ENCODE data around the gene FAM168A.
"Not testable (repeated sequence)": the region's sequence is repeated elsewhere in the genome, so short reads cannot be mapped to it uniquely, and the experiment has no call there.

Gene FAM168A

DNA sequence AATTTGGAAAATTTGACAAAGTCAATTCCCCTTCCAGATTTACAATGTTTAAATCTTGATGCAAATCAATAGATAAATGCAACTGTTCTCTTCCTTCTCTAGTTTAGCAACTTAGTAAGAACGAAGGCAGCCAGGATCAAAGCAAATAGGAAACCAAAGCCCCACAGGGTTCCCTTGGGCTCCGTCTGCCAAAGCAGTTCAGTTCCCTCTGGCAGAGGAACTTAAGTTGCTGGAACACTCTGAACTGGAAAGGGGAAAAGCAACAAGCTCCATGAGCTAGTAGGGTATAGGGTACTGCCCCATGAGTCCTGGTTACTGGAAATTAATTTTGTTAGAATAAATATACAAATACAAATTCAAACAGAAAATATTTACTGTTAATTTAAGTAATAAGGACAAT lies 130.4 kb downstream of the FAM168A start:
- no peak for DNase-seq (ENCODE audit: low spot score)

GRCh38 chr11:73466643-73467042 lies 131.3 kb downstream of the FAM168A start:
- no peak for DNase-seq (ENCODE audit: low spot score)

DNA sequence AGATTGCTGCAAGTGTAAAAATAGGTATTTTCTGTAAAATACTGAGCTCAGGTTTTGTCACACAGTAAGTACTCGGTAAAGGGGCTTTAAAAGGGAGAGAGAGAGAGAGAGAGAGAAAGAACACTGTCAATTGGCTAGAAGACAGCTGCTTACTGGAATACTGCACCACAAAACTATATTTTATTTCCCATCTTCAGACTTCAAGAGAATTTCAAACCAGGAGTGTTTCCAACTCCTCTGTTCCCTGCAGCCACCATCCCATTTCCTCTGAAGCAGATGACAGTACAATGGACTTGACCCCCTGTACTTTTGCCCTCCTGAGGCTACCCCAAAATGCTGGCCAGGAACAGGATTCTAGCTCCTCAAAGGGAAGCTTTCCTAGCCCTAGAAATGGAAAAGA lies 132.0 kb downstream of the FAM168A start:
- DNase-seq (ENCODE audit: low spot score): no peak

GRCh38 chr11:73465023-73465675 lies 132.8 kb downstream of the FAM168A start:
- DNase-seq (ENCODE audit: low spot score): peak; percentile 31

DNA sequence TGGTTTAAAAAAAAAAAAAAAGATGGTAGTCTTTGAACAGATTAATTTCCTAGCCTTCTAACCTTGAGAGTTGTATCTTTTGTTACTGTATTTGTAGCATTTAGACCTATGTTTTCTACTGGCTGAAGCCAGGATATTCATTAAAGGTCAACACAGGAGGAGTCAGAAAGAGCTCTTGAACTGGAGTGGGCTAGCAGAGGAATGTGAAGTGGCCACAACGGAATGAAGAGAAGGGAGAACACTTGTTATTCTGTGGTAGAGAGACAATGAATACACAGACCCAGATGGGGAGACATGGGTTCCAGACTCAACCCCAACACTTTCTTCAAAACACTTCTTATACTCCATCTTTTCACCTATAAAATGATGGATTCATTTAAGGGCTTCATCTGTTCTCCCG lies 133.6 kb downstream of the FAM168A start:
- DNase-seq (ENCODE audit: low spot score): no peak

- peak; percentile 79 for DNase-seq (ENCODE audit: low spot score)
These were observed 134.6 kb downstream of the FAM168A start for GRCh38 chr11:73463359-73463758.

DNA sequence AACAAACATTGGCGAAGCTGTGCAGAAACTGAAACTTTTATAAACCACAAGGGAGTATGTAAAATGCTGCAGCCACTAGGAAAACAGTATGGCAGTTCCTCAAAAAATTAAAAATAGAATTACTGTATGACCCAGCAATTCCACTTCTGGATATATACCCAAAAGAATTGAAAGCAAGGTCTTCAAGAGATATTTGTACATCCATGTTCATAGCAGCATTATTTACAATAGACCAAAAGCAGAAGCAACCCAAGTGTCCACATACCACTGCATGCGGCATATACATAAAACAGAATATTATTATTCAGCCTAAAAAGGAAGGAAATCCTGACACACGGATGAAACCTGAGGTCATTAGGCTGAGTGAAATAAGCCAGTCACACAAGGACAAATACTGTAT lies 135.9 kb downstream of the FAM168A start:
- DNase-seq (ENCODE audit: low spot score): no peak

GRCh38 chr11:73461335-73461840 lies 136.5 kb downstream of the FAM168A start:
- DNase-seq (ENCODE audit: low spot score): no peak

GRCh38 chr11:73458201-73458600 lies 139.7 kb downstream of the FAM168A start:
- DNase-seq (ENCODE audit: low spot score): no peak

DNA sequence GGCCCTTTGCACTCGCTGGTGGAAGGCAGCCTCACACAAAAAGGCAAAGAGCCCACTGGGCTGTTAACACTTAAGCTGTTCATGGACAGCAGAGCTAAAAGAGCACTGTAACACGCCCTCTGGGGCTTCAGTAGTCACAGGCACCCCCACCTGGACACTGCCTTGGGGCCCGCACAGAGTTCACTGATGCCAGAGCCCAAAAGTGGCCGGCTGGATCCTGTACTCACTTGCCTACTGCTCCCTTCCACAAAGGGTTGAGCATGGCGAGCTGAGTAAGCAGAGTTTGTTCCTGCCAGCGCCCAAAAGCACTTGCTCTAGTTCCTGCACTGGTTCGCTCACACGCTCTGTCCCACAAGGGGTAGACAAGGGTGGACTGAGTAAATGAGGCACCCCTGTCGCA lies 142.9 kb downstream of the FAM168A start:
- DNase-seq (ENCODE audit: low spot score): no peak

DNA sequence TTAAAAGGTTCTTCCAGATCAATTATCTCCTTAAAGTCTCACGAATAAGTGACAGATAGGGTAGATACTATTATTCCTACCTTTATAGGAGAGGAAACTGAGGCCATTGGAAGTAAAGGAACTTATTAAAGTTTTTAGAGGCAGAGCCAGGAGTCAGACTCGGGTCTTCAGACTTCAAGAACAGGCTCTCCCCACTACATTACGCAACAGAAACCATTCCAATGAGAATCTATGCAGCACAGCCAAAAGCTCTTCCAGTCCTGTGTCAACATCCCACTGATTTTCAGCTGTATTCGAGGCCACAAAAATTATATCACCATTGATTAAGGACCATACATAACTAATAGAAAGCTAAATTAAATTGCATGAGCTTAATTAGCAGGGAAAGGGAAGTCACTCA lies 144.3 kb downstream of the FAM168A start:
- DNase-seq (ENCODE audit: low spot score): no peak

DNA sequence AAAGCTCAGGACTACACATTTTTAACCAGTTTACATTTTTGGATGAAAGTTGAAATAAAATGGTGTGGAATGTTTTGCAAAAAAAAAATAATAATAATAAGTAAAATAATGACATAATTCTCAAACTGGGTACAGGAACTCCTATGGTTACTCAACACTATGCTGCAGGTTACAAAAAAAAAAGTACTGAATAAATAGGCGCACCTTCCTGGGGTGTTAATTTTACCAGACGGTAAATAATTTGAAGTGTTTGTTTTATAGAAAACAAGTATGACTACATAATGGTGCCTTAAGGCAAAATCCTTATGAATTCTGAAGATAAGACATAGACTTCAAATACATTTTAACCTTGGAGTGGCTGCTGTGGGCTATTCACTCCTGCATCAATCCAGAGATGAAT lies 145.2 kb downstream of the FAM168A start:
- DNase-seq (ENCODE audit: low spot score): no peak

DNA sequence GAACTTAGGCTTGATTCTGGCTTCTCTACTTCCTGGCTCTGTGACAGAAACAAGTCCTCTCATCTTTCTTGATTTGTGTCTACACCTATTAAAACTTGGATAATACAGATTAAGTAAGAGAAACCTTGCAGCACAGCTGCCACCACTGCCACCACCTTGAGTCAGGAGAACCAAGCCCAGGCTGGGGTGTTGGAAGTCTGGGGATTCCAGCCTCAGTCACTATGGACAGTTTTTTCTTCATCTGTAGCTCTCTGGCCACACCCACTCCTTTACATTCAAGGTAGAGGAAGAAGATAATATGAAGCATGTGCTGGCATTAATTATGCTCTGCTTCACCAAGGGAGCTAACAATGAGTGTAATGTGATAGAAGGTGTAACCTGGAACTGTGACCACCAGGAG lies 146.0 kb downstream of the FAM168A start:
- no peak for DNase-seq (ENCODE audit: low spot score)

DNA sequence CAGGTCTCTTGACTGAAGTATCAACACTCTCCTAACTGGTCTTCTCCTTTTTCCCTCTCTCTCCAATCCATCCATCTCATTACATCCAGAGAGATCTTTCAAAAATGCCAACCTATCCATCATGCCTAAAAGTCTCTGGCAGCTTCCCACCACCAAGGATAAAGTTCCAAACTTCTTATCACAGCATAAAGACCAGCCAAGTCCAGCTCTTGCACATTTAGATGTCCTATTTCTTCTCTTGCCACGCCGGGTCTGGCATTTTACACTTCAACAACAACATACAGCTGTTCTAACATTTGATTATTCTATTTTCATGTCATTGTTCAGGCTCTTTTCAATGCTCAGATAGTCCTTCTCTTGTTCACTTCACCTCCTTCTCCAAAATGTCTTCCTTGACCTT lies 151.1 kb downstream of the FAM168A start:
- no peak for DNase-seq (ENCODE audit: low spot score)

- DNase-seq (ENCODE audit: low spot score): no peak
These were observed 151.9 kb downstream of the FAM168A start for GRCh38 chr11:73445980-73446379.

DNA sequence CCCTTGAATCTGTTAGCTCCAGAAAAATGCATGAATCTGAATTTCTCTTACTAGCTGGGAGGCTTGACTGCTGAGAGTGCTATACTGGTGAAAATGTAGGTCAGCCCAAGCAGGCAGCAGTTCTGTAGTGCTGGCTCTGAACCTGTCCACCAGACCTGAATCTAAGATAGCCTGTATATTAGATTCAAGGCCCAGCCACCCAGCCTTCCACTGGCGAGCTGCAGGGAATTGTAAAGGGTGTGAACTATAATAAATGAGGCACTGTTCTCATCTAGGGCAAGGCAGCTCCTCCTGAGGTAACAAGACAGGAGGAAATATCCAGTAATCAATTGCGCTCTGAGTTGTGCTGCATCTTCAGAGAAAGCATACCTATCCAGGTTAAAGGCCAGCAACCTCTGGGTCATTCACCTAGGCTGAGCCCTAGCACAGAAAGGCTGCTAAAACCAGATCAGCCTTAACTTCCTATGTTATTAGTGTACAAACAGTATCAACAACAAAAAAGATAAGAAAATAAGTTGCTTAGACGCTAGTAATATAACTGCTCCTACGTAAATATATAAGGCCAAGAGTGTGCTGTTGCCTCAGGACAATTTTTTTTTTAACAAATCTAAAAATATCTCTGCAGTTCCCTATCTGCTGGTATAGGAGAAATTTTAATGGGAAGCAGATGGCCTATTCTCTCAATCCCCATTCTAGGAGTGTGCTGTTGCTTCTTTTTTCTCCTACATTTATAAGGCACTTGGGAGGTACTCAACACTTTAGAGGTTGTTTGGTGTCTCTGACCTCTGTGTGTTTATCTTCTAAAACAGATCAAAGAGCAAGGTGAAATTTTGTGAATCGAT lies 158.7 kb downstream of the FAM168A start:
- peak; percentile 28 for DNase-seq (ENCODE audit: low spot score)

DNA sequence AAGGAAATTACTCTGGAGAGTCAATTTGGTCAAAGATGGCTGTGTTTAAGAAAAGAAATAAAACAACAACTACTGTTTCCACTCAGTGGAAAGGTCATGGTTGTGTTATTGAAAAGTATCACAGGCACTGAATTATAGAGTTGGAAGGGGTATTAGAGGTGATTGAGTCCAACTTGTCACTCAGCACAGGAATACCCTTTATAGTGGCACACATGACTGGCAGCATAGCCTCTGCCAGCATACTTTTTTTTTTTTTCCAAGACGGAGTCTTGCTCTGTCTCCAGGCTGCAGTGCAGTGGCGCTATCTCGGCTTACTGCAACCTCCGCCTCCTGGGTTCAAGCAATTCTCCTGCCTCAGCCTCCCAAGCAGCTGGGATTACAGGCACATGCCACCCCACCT lies 161.1 kb downstream of the FAM168A start:
- DNase-seq (ENCODE audit: low spot score): not testable (repeated sequence)

- DNase-seq (ENCODE audit: low spot score): no peak
These were observed 166.5 kb downstream of the FAM168A start for GRCh38 chr11:73431396-73431795.

DNA sequence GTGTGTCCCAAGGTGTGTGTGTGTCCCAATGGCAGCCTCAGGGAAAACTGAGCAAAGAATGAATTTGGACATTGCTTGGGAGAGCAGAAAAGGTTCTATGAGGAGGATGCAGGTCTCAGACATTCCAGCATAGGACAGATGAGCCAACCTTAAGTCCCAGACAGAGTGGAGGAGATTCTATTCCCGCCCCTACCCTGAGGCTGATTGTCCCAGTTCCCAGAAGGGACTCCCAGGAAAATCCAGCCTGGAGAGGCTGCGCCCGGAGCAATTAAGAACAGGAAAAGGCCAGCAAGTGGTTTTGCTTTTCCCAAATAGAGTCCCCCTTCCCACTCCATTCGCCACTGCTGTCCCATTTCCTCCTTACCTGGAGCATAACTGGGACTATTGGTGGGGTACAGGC lies 167.6 kb downstream of the FAM168A start:
- DNase-seq (ENCODE audit: low spot score): no peak

GRCh38 chr11:73429121-73429750 lies 168.7 kb downstream of the FAM168A start:
- peak; percentile 41 for DNase-seq (ENCODE audit: low spot score)

GRCh38 chr11:73428699-73429098 lies 169.2 kb downstream of the FAM168A start:
- no peak for DNase-seq (ENCODE audit: low spot score)

DNA sequence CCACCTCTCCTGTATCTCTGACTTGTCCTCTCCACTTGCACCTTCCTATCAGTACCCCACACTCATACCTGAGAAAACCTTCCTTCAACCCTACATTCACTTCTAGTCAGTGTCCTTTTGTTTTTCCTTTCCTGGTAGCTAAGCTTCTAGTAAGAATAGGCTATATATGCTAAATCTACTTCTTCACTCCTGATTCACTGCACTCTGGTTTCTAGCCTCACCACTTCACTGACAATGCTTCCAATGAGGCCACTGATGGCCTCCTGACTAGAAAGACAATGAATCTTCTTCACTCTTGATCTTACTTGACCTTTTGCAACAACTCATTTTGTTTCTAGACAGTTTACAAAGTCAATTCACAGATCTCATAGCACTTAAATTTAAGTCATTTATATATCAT lies 169.7 kb downstream of the FAM168A start:
- no peak for DNase-seq (ENCODE audit: low spot score)

Data from AG08395 (cell line).